Stimulated activated CD8-positive, alpha-beta memory T cell treated with anti-CD3 and anti-CD28 coated beads, Interleukin-2, amount 100 ng/mL, for 1 hour (primary cell): ENCODE measurements around the gene MLXIP.
"Not testable (repeated sequence)": the region's sequence is repeated elsewhere in the genome, so short reads cannot be mapped to it uniquely, and the experiment has no call there.

ENCODE experiments used
- DNase-seq, 2 donors: peaks; one replicate each; pipeline ENCODE4 v3.0.0-alpha.2; 2020; ENCODE audit warnings: low read depth in 2 of 2

The MLXIP gene, protein sequence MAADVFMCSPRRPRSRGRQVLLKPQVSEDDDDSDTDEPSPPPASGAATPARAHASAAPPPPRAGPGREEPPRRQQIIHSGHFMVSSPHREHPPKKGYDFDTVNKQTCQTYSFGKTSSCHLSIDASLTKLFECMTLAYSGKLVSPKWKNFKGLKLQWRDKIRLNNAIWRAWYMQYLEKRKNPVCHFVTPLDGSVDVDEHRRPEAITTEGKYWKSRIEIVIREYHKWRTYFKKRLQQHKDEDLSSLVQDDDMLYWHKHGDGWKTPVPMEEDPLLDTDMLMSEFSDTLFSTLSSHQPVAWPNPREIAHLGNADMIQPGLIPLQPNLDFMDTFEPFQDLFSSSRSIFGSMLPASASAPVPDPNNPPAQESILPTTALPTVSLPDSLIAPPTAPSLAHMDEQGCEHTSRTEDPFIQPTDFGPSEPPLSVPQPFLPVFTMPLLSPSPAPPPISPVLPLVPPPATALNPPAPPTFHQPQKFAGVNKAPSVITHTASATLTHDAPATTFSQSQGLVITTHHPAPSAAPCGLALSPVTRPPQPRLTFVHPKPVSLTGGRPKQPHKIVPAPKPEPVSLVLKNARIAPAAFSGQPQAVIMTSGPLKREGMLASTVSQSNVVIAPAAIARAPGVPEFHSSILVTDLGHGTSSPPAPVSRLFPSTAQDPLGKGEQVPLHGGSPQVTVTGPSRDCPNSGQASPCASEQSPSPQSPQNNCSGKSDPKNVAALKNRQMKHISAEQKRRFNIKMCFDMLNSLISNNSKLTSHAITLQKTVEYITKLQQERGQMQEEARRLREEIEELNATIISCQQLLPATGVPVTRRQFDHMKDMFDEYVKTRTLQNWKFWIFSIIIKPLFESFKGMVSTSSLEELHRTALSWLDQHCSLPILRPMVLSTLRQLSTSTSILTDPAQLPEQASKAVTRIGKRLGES

DNA sequence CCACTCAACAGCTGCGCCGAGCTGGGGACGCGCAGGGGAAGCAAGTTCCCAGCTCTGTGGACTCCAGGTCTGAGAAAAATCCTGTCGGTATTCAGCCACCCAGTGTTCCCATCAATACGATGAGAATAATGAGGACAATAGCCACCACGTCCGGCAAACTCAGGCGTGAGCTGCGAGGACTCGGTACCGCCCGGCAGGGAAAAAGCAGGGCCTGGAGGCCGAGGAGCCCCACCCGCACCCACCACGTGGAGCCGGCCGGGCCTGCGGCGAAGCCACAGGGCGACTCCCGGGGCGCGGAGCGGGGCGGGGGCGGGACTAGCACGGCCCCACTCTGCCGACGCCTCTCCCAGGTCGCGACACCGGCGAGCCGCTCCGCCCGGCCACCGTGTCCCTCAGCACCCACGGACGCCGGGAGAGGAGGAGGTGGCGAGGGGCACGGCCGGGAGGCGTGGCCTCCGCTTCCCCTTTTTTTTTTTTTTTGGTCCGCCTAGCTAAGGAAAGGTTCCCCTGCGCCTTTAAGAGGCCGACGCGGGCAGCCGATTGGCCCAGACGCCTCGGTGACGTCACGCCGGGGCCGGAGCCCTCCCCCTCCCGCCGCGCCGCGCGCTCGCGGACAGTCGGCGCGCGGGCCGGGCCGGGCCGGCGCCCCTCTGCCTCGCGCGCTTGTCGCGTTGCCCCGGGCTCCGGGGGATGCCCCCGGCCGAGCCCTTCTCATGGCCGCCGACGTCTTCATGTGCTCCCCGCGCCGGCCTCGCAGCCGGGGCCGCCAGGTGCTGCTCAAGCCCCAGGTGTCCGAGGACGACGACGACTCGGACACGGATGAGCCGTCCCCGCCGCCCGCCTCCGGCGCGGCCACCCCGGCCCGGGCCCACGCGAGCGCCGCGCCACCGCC is at the start of gene MLXIP:
Gene MLXIP, plus strand, starts transcription at position 616 of the 892 bp plus-strand sequence. Its CDS starts 98 bp downstream, at position 714.
- DNase-seq = peak; percentile 82 to 83

- no peak for DNase-seq
Observed at GRCh38 chr12:122028905-122029560, 49.5 kb upstream of the MLXIP start.

- DNase-seq = no peak
Observed at GRCh38 chr12:122029620-122030423, 48.7 kb upstream of the MLXIP start.

DNA sequence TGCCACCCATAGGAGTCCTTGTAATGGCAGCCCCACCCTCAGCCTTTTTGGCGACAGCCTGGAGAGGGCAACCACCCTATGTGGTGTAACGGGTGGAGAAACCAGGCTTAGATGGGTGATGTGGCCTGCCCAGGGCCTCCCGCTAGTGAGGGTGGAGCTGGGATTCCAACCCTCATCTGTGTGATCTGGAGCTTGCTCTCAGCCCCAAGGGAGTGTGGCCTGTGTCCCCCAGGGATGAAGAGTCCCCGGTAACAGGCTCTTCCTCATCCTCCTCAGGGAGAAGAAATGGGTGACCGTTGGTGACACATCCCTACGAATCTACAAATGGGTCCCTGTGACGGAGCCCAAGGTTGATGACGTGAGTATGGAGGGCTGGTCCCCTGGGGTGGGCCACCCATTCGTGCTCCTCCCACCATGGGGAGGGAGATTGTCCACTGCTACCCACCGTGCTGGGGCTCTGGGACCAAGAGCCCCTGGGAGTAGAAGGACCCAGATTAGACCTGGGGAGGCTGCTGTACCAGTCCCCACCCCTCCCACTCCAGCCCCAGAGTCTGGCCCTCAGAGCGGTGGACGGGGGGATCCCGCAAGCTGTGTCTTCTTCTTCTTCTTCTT is 48.0 kb upstream of the MLXIP start:
- no peak for DNase-seq

DNA sequence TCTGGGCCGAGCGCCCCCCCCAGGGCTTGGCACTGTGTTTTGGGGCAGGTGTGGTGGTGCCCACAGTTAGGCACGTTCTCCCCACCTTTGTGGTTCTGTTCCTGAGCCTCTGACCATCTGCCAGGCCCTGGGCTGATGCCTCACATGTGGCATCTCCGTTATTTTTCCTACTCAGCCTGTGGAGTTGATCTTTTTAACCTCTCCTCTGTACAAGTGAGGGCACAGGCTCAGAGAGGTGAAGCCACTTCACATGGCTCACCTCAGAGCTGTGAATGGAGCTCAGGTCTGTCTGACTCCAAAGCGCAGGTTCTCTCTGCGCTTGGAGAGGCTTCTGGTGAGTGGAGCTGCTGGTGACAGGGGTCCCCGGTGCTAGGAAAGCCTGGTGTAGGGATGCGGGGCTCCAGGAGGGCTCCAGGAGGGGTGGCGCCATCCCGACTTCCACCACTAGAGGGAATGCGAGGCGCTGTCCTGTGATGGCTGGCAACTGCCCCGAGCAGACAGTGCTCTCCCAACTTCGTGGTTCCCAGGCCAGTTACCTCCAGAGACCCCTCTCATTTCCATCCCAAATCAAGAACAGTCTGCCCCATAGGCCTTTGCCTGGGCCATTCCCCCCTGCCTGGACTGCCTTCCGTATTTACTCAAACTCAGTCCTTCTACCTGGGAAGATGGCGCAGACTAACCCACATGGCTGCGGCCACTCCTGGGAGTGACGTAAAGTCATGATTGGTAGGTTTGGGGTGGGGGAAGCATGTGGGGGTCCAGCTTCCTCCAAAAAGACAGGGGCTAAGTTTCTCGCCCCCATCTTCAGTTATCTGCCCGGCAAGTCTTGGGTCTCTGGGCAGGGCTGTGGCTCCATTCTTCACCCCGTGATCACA is 47.0 kb upstream of the MLXIP start:
- DNase-seq = peak in 1 of 2 donors; percentile 9

GRCh38 chr12:122032580-122032979 is 46.0 kb upstream of the MLXIP start:
- DNase-seq = no peak

GRCh38 chr12:122035292-122035691 is 43.3 kb upstream of the MLXIP start:
- DNase-seq = no peak

DNA sequence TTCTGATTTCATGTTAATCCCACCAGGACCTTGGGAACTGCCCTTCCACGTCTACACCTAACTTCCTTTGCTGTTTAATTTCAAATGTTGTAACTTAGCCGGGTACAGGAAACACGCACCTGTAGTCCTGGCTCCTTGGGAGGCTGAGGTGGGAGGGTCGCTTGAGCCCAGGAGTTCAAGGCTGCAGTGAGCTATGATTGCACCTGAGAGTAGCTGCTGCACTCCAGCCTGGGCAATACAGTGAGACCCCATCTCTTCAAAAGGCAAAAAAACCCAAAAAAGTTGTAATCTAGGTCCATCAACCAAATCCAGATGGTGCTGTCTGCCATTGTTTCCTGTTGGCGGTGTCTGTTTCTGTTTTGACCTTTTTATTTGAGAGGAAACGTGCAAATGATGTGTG is 42.4 kb upstream of the MLXIP start:
- no peak for DNase-seq

DNA sequence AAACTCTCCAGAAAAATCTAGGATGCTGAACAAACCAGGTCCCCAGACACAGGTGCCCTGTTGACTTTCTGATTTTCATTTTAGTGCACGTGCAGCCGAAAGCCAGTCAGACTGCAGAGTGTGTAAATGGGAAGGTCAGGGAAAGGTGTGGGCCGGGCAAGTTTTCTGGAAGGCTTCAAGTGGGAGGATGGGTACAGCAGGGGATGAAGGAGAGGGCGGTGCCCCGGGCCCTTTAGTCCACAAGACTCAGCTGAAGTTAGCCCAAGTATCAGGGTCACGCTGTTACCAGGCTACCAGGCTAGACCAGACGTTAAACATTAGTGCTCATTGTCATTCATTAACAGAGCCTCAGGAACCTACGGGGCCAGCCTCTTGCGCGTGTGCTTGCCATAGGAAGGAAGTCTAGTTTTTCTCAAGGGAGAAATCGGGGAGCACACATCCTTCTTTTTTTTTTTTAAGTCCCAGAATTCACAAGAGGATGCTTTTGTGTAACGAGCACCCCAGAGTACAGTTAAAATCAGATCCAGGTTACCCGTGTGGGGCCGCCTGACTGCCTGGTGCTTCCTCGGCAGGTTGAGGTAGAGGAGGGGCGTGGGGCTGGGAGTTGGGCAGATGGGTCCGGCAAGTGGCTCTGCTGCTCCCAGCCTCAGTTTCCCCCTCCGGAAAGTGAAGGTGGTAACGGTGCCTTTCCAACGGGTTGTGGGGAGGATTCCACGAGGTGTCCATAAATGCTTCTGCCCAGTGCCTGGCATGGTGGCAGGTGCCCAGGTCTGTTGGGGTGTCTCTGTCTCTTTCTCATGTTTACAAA is 37.8 kb upstream of the MLXIP start:
- DNase-seq = no peak

GRCh38 chr12:122041458-122041857 is 37.1 kb upstream of the MLXIP start:
- DNase-seq = not testable (repeated sequence)

DNA sequence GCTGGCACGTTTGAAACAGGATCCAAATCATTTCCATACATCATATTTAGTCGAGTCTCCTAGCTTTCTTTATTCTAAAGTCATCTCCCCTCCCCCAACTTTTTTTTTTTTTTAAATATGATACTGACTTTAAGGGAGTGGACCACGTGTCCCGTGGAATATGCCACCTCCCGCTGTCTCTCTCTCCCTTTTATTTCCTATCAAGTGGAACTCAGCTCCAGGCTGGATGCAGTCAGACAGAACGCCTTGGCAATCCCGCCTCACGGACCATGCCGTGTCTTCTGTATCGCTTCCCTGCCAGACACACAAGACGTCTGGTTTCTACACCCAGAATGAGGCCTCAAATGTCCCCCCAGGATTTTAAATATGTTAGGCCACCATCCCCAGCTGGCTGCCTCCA is 35.6 kb upstream of the MLXIP start:
- DNase-seq = no peak

DNA sequence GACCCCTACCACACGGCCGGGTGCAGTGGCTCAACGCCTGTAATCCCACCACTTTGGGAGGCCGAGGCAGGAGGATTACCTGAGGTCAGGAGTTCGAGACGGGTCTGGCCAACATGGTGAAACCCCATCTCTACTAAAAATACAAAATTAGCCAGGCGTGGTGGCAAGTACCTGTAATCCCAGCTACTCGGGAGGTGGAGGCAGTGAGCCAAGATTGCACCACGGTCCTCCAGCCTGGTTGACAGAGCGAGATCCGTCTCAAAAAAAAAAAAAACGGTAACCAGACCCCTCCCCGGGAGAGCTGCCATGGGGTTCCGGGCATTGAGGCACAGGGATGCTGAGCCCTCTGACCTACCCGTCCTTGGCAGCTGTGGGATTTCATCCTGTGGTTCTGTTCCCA is 35.1 kb upstream of the MLXIP start:
- no peak for DNase-seq

- DNase-seq = no peak
Observed at GRCh38 chr12:122045262-122045661, 33.3 kb upstream of the MLXIP start.

- DNase-seq = no peak
Observed at GRCh38 chr12:122046145-122046544, 32.4 kb upstream of the MLXIP start.

- no peak for DNase-seq
Observed at GRCh38 chr12:122048151-122048550, 30.4 kb upstream of the MLXIP start.

GRCh38 chr12:122049827-122050226 is 28.7 kb upstream of the MLXIP start:
- DNase-seq = no peak

GRCh38 chr12:122050706-122051105 is 27.9 kb upstream of the MLXIP start:
- no peak for DNase-seq
